ENCODE measurements around the gene PTPRN2. TPM values are rescaled to one million over a fixed set of nuclear protein-coding genes. Genes with fewer than 3 reads are reported as not detected.
"Not testable (repeated sequence)": the region's sequence is repeated elsewhere in the genome, so short reads cannot be mapped to it uniquely, and the experiment has no call there.

Gene PTPRN2
- polyA plus RNA-seq, 1 donor from 2014 or later = 1.6 TPM

- no peak overlapping the region for H3K4me3 Mint-ChIP-seq
- H3K27me3 Mint-ChIP-seq = peaks cover 4% of the 10 kb centered on the region
These were observed 884.0 kb downstream of the PTPRN2 start for GRCh38 chr7:157703534-157704195.

GRCh38 chr7:157703131-157703530 lies 884.5 kb downstream of the PTPRN2 start:
- no peak overlapping the region for H3K4me3 Mint-ChIP-seq
- H3K9me3 Mint-ChIP-seq = peaks cover 0 to 5% (median 0%) of the 10 kb centered on the region in 3 donors
- peaks cover 3% of the 10 kb centered on the region for H3K27me3 Mint-ChIP-seq
- H3K4me1 Mint-ChIP-seq = no peaks in the 10 kb centered on the region
- H3K27ac Mint-ChIP-seq = no peak overlapping the region
- H3K36me3 Mint-ChIP-seq = no peaks in the 10 kb centered on the region

More at GRCh38 chr7:157703534-157704195, 884.0 kb downstream of the PTPRN2 start:
- Mint-ChIP-seq H3K9me3 (peaks cover 0 to 5% (median 0%) of the 10 kb centered on the region in 3 donors), H3K36me3 (no peaks in the 10 kb centered on the region), H3K4me1 (no peaks in the 10 kb centered on the region), H3K27ac (peak overlapping the region in 1 of 3 donors; percentile 56)

GRCh38 chr7:157702311-157703023 lies 885.2 kb downstream of the PTPRN2 start:
- Mint-ChIP-seq H3K9me3 (peaks cover 0 to 3% (median 0%) of the 10 kb centered on the region in 3 donors), H3K27ac (no peak overlapping the region), H3K36me3 (no peaks in the 10 kb centered on the region), H3K27me3 (peaks cover 2% of the 10 kb centered on the region), H3K4me3 (no peak overlapping the region), H3K4me1 (no peaks in the 10 kb centered on the region)

GRCh38 chr7:157701395-157702180 lies 886.0 kb downstream of the PTPRN2 start:
- not testable (repeated sequence) for H3K9me3 Mint-ChIP-seq, H3K27ac Mint-ChIP-seq, H3K27me3 Mint-ChIP-seq, H3K4me3 Mint-ChIP-seq, H3K4me1 Mint-ChIP-seq, H3K36me3 Mint-ChIP-seq

GRCh38 chr7:157700231-157701005 lies 887.2 kb downstream of the PTPRN2 start:
- Mint-ChIP-seq H3K9me3 (peaks cover 0 to 3% (median 2%) of the 10 kb centered on the region in 3 donors), H3K4me1 (no peaks in the 10 kb centered on the region), H3K36me3 (no peaks in the 10 kb centered on the region), H3K4me3 (no peak overlapping the region), H3K27ac (no peak overlapping the region), H3K27me3 (peaks cover 2% of the 10 kb centered on the region)

GRCh38 chr7:157699357-157700013 lies 888.1 kb downstream of the PTPRN2 start:
- Mint-ChIP-seq H3K4me1 (no peaks in the 10 kb centered on the region), H3K36me3 (no peaks in the 10 kb centered on the region), H3K27ac (no peak overlapping the region), H3K9me3 (peaks cover 0 to 3% (median 3%) of the 10 kb centered on the region in 3 donors), H3K27me3 (peaks cover 3% of the 10 kb centered on the region), H3K4me3 (no peak overlapping the region)

GRCh38 chr7:157697287-157697686 lies 890.3 kb downstream of the PTPRN2 start:
- not testable (repeated sequence) for H3K36me3 Mint-ChIP-seq, H3K27me3 Mint-ChIP-seq, H3K9me3 Mint-ChIP-seq, H3K27ac Mint-ChIP-seq, H3K4me1 Mint-ChIP-seq, H3K4me3 Mint-ChIP-seq

- not testable (repeated sequence) for H3K4me1 Mint-ChIP-seq, H3K36me3 Mint-ChIP-seq, H3K9me3 Mint-ChIP-seq, H3K4me3 Mint-ChIP-seq, H3K27ac Mint-ChIP-seq
- peaks cover 17% of the 10 kb centered on the region for H3K27me3 Mint-ChIP-seq
These were observed 892.0 kb downstream of the PTPRN2 start for GRCh38 chr7:157695609-157696008.

- H3K4me3 Mint-ChIP-seq = no peak overlapping the region
- H3K36me3 Mint-ChIP-seq = no peaks in the 10 kb centered on the region
- H3K27me3 Mint-ChIP-seq = peaks cover 20% of the 10 kb centered on the region
- peaks cover 0 to 1% (median 0%) of the 10 kb centered on the region in 3 donors for H3K4me1 Mint-ChIP-seq
- H3K9me3 Mint-ChIP-seq = peaks cover 0 to 3% (median 0%) of the 10 kb centered on the region in 3 donors
- no peak overlapping the region for H3K27ac Mint-ChIP-seq
These were observed 893.3 kb downstream of the PTPRN2 start for GRCh38 chr7:157694376-157694665.

- H3K27me3 Mint-ChIP-seq = peaks cover 20% of the 10 kb centered on the region
- no peak overlapping the region for H3K27ac Mint-ChIP-seq
- H3K36me3 Mint-ChIP-seq = no peaks in the 10 kb centered on the region
- peak overlapping the region in 1 of 4 donors; percentile 41 for H3K4me3 Mint-ChIP-seq
- H3K9me3 Mint-ChIP-seq = peaks cover 0 to 3% (median 0%) of the 10 kb centered on the region in 3 donors
- peaks cover 0 to 1% (median 0%) of the 10 kb centered on the region in 3 donors for H3K4me1 Mint-ChIP-seq
These were observed 893.9 kb downstream of the PTPRN2 start for GRCh38 chr7:157693521-157694375.

GRCh38 chr7:157693071-157693520 lies 894.5 kb downstream of the PTPRN2 start:
- no peak overlapping the region for H3K27ac Mint-ChIP-seq
- H3K36me3 Mint-ChIP-seq = no peaks in the 10 kb centered on the region
- H3K27me3 Mint-ChIP-seq = peaks cover 26% of the 10 kb centered on the region
- no peak overlapping the region for H3K4me3 Mint-ChIP-seq
- H3K9me3 Mint-ChIP-seq = peaks cover 0 to 3% (median 0%) of the 10 kb centered on the region in 3 donors
- H3K4me1 Mint-ChIP-seq = peaks cover 0 to 2% (median 0%) of the 10 kb centered on the region in 3 donors

- Mint-ChIP-seq H3K27ac (no peak overlapping the region), H3K4me1 (peaks cover 0 to 3% (median 0%) of the 10 kb centered on the region in 3 donors), H3K36me3 (no peaks in the 10 kb centered on the region), H3K27me3 (peaks cover 27% of the 10 kb centered on the region), H3K9me3 (peaks cover 0 to 3% (median 0%) of the 10 kb centered on the region in 3 donors), H3K4me3 (no peak overlapping the region)
These were observed 895.1 kb downstream of the PTPRN2 start for GRCh38 chr7:157692460-157693011.
